PC-3 (cell line): Measurements from ENCODE around the gene RETREG2.

Experiments
- EZH2phosphoT487 ChIP-seq: fragments of 300-600 bp; sonication (generic); IDR thresholded peaks from 2 replicates; pipeline ENCODE4 v1.6.1; 2018; ENCODE audit warnings: mild to moderate bottlenecking, antibody characterized with exemption, low read length, borderline replicate concordance
- TF ChIP-seq, protein P1 (sequence below): fragments of 300-600 bp; sonication (generic); conservative IDR thresholded peaks from 2 replicates; pipeline ENCODE4 v1.5.1; 2017; ENCODE audit warnings: antibody characterized with exemption, low read depth, mild to moderate bottlenecking, low read length

DNA sequence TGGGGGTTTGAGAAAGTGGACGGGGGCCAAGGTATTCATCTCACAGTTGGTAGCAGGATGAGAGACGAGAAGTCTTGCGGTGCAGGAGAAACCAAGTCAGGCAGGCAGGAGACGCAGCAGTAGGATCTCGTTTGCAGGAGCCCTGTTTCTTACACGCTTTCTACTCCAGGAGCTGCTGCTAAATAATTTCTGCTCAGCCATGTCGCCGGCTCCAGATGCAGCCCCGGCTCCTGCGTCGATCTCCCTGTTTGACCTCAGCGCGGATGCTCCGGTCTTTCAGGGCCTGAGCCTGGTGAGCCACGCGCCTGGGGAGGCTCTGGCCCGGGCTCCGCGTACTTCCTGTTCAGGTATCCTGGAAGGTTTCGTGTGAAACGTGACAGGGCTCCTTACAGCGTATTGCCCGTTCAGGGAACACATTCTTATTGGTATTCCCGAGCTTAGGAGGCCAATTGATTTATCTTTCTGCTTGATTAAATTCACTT is 52.0 kb downstream of the RETREG2 start:
- TF ChIP-seq, protein P1, sequence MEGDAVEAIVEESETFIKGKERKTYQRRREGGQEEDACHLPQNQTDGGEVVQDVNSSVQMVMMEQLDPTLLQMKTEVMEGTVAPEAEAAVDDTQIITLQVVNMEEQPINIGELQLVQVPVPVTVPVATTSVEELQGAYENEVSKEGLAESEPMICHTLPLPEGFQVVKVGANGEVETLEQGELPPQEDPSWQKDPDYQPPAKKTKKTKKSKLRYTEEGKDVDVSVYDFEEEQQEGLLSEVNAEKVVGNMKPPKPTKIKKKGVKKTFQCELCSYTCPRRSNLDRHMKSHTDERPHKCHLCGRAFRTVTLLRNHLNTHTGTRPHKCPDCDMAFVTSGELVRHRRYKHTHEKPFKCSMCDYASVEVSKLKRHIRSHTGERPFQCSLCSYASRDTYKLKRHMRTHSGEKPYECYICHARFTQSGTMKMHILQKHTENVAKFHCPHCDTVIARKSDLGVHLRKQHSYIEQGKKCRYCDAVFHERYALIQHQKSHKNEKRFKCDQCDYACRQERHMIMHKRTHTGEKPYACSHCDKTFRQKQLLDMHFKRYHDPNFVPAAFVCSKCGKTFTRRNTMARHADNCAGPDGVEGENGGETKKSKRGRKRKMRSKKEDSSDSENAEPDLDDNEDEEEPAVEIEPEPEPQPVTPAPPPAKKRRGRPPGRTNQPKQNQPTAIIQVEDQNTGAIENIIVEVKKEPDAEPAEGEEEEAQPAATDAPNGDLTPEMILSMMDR = no peak
- TF ChIP-seq EZH2phosphoT487 = no peak
